Kidney epithelial cell (primary cell): Measurements from ENCODE around the gene PPP3CA. TPM values are rescaled to one million over a fixed set of nuclear protein-coding genes. Genes with fewer than 3 reads are reported as not detected.

Experiments used
- DNase-seq: peaks from one replicate; pipeline ENCODE4 v3.0.0-alpha.2; 2010; ENCODE audit warnings: low read depth
- H3K27me3 ChIP-seq: 2 replicates; pipeline ENCODE4 v1.6.0; 2011; ENCODE audit warnings: low read length; ENCODE audit not compliant: control insufficient read depth, insufficient read depth
- H3K36me3 ChIP-seq: 2 replicates; pipeline ENCODE4 v1.5.1; 2011; ENCODE audit warnings: low read length; ENCODE audit not compliant: control insufficient read depth, insufficient read depth
- H3K4me3 ChIP-seq: 2 replicates; pipeline ENCODE4 v1.5.1; 2011; ENCODE audit warnings: low read depth, mild to moderate bottlenecking, control low read depth, low read length
- total RNA-seq: library from RNA; depleted of rRNA; stranded (reverse); fragments of >200 nt; gene quantifications from 2 replicates; pipeline ENCODE4 v1.2.3, GENCODE V29; 2015
- TF ChIP-seq, protein P1 (sequence below): IDR thresholded peaks from 2 replicates; pipeline ENCODE4 v1.5.1; 2011; ENCODE audit warnings: mild to moderate bottlenecking, moderate library complexity, low read length, control low read depth, inconsistent platforms; ENCODE audit not compliant: insufficient read depth, poor library complexity, severe bottlenecking

PPP3CA gene
- total RNA-seq, 1 donor from 2014 or later: 26.5 TPM

DNA sequence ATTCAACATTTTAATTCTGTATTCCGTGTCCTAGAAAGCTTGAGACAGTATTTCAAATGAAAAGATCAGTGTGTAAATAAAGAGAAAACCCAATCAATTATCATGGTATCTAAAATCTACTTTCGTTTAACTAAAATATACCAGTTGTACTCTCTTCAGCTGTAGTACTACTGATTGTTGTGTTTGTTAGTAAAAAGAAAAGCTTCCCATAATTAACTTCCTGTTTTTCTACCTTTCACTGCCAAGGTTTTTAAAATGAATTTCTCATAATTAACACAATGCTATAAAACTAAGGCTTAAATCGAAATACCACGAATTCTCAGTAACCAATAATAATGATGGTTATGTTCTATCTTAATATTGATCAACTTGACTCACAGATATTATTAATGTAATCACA is 37.4 kb downstream of the PPP3CA start:
- DNase-seq: no peak
- TF ChIP-seq, protein P1, sequence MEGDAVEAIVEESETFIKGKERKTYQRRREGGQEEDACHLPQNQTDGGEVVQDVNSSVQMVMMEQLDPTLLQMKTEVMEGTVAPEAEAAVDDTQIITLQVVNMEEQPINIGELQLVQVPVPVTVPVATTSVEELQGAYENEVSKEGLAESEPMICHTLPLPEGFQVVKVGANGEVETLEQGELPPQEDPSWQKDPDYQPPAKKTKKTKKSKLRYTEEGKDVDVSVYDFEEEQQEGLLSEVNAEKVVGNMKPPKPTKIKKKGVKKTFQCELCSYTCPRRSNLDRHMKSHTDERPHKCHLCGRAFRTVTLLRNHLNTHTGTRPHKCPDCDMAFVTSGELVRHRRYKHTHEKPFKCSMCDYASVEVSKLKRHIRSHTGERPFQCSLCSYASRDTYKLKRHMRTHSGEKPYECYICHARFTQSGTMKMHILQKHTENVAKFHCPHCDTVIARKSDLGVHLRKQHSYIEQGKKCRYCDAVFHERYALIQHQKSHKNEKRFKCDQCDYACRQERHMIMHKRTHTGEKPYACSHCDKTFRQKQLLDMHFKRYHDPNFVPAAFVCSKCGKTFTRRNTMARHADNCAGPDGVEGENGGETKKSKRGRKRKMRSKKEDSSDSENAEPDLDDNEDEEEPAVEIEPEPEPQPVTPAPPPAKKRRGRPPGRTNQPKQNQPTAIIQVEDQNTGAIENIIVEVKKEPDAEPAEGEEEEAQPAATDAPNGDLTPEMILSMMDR: no peak
- Histone ChIP-seq H3K4me3 (no peak overlapping the region), H3K27me3 (no peaks in the 10 kb centered on the region), H3K36me3 (no peaks in the 10 kb centered on the region)

DNA sequence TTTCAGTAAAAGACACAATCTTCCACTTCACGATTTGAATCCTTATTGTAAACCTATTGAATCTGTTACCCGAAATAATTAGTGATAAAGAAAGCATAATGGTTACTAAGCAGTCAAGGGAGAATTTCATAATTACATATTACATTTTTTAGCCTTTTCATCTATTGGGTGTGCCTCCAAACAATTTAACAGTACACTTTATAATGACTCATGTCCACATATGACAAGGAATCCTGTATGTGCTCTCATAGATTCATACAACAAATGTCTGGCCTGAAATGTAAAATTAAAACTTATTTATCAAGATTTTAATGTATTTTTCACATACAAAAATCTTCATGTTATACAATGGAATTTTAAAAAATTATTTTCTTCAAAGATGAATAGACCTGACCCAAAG is 39.4 kb downstream of the PPP3CA start:
- H3K27me3 ChIP-seq: no peaks in the 10 kb centered on the region
- no peak overlapping the region for H3K4me3 ChIP-seq
- no peaks in the 10 kb centered on the region for H3K36me3 ChIP-seq
- DNase-seq: no peak
- TF ChIP-seq, protein P1: no peak

- DNase-seq: no peak
- no peaks in the 10 kb centered on the region for H3K27me3 ChIP-seq
- H3K36me3 ChIP-seq: no peaks in the 10 kb centered on the region
- TF ChIP-seq, protein P1: no peak
- H3K4me3 ChIP-seq: no peak overlapping the region
Measured at GRCh38 chr4:101306764-101307615, 40.3 kb downstream of the PPP3CA start.

- Histone ChIP-seq H3K27me3 (no peaks in the 10 kb centered on the region), H3K4me3 (no peak overlapping the region), H3K36me3 (no peaks in the 10 kb centered on the region)
- DNase-seq: no peak
- TF ChIP-seq, protein P1: no peak
Measured at GRCh38 chr4:101306225-101306624, 41.1 kb downstream of the PPP3CA start.

DNA sequence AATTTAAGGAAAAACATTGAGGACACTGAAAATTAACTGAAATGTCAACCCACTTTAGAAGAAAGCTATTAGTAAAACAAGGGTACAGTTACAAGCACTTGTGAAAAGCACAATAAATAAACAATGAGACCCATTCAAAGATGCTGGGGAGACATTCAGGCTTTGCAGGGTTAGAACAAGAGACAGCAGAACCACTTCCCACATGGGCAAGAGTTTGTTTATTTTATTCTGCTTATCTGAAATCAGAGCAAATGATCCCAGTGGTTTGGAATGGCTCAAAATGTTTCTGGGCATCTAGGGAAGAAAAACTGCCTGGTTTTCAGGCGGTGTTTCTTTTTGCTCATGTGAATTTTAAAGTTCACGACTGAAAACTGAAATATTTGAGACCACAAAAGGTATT is 42.4 kb downstream of the PPP3CA start:
- no peaks in the 10 kb centered on the region for H3K27me3 ChIP-seq
- TF ChIP-seq, protein P1: no peak
- no peak for DNase-seq
- H3K36me3 ChIP-seq: no peaks in the 10 kb centered on the region
- no peak overlapping the region for H3K4me3 ChIP-seq
